Progenitor cell of endocrine pancreas (in vitro differentiated cells): ENCODE measurements around the gene HSPA12A. TPM values are rescaled to one million over a fixed set of nuclear protein-coding genes. Genes with fewer than 3 reads are reported as not detected.

Source experiments
- DNase-seq: peaks from one replicate; pipeline ENCODE4 v3.0.0; 2021; ENCODE audit warnings: low spot score; ENCODE audit not compliant: unreplicated experiment
- H3K27ac Mint-ChIP-seq: 2 replicates; pipeline ENCODE4 v1.8.0; 2021; ENCODE audit warnings: mild to moderate bottlenecking, moderate library complexity, mixed read lengths
- H3K27me3 Mint-ChIP-seq: 2 replicates; pipeline ENCODE4 v1.8.0; 2021; ENCODE audit warnings: mixed read lengths
- H3K36me3 Mint-ChIP-seq: 2 replicates; pipeline ENCODE4 v1.8.0; 2022; ENCODE audit warnings: mixed read lengths; ENCODE audit not compliant: insufficient read depth
- H3K4me1 Mint-ChIP-seq: 2 replicates; pipeline ENCODE4 v1.8.0; 2021; ENCODE audit warnings: low read depth, mixed read lengths
- H3K4me3 Mint-ChIP-seq: 2 replicates; pipeline ENCODE4 v1.8.0; 2021; ENCODE audit warnings: low read depth, mild to moderate bottlenecking, moderate library complexity, mixed read lengths
- H3K9me3 Mint-ChIP-seq: 2 replicates; pipeline ENCODE4 v1.8.0; 2021; ENCODE audit warnings: low read depth, mixed read lengths
- CTCF ChIP-seq: fragments of 200-600 bp; sonication (generic); IDR thresholded peaks from one replicate; pipeline ENCODE4 v1.5.0; 2021; ENCODE audit warnings: antibody characterized with exemption, mild to moderate bottlenecking; ENCODE audit not compliant: unreplicated experiment
- total RNA-seq: library from RNA; stranded (reverse); gene quantifications from 2 replicates; pipeline ENCODE4 v1.2.1, GENCODE V29; 2021

Gene HSPA12A
- total RNA-seq, 1 donor from 2014 or later: 9.1 TPM

- no peaks in the 10 kb centered on the region for H3K36me3 Mint-ChIP-seq
- H3K27me3 Mint-ChIP-seq: peaks cover 13% of the 10 kb centered on the region
- no peaks in the 10 kb centered on the region for H3K9me3 Mint-ChIP-seq
- no peak for DNase-seq
- no peaks in the 10 kb centered on the region for H3K4me1 Mint-ChIP-seq
- no peak overlapping the region for H3K4me3 Mint-ChIP-seq
- no peak overlapping the region for H3K27ac Mint-ChIP-seq
- no peak for TF ChIP-seq CTCF
Observed at GRCh38 chr10:116753759-116754158, 11.4 kb upstream of the HSPA12A start.

GRCh38 chr10:116752969-116753665 is 10.8 kb upstream of the HSPA12A start:
- Mint-ChIP-seq H3K27ac (no peak overlapping the region), H3K9me3 (no peaks in the 10 kb centered on the region), H3K4me3 (no peak overlapping the region), H3K27me3 (peaks cover 13% of the 10 kb centered on the region), H3K4me1 (no peaks in the 10 kb centered on the region), H3K36me3 (no peaks in the 10 kb centered on the region)
- no peak for TF ChIP-seq CTCF
- DNase-seq: no peak

- no peak for DNase-seq
- TF ChIP-seq CTCF: no peak
- Mint-ChIP-seq H3K36me3 (no peaks in the 10 kb centered on the region), H3K9me3 (no peaks in the 10 kb centered on the region), H3K27ac (no peak overlapping the region), H3K4me3 (no peak overlapping the region), H3K27me3 (peaks cover 13% of the 10 kb centered on the region), H3K4me1 (no peaks in the 10 kb centered on the region)
Observed at GRCh38 chr10:116752563-116752962, 10.2 kb upstream of the HSPA12A start.

- Mint-ChIP-seq H3K4me3 (no peak overlapping the region), H3K4me1 (peaks cover under 1% of the 10 kb centered on the region), H3K9me3 (no peaks in the 10 kb centered on the region), H3K36me3 (no peaks in the 10 kb centered on the region), H3K27me3 (peaks cover 37% of the 10 kb centered on the region), H3K27ac (no peak overlapping the region)
- no peak for DNase-seq
- TF ChIP-seq CTCF: no peak
Observed at GRCh38 chr10:116748471-116748870, 6.1 kb upstream of the HSPA12A start.

GRCh38 chr10:116748041-116748440 is 5.7 kb upstream of the HSPA12A start:
- DNase-seq: no peak
- Mint-ChIP-seq H3K27ac (no peak overlapping the region), H3K36me3 (no peaks in the 10 kb centered on the region), H3K27me3 (peaks cover 40% of the 10 kb centered on the region), H3K9me3 (no peaks in the 10 kb centered on the region), H3K4me1 (peaks cover 4% of the 10 kb centered on the region), H3K4me3 (no peak overlapping the region)
- no peak for TF ChIP-seq CTCF
